Activated CD4-positive, alpha-beta T cell treated with anti-CD3 and anti-CD28 coated beads, Interleukin-2, amount 10 ng/mL, durations not matched to agents 24 days and 14 days (primary cell): ENCODE data around the gene GLB1L2. TPM values are rescaled to one million over a fixed set of nuclear protein-coding genes. Genes with fewer than 3 reads are reported as not detected.
A peak's percentile ranks its signal among the peaks of the same experiment; 100 is the strongest.

Experiments used
- DNase-seq: peaks from one replicate; pipeline ENCODE4 v3.0.0; 2022
- H3K27ac Mint-ChIP-seq: one replicate; pipeline ENCODE4 v1.8.0; 2022; ENCODE audit warnings: mild to moderate bottlenecking, mixed read lengths
- H3K27me3 Mint-ChIP-seq: one replicate; pipeline ENCODE4 v1.8.0; 2022; ENCODE audit warnings: mixed read lengths
- H3K36me3 Mint-ChIP-seq: one replicate; pipeline ENCODE4 v1.8.0; 2022; ENCODE audit warnings: low read depth, mild to moderate bottlenecking, mixed read lengths
- H3K4me1 Mint-ChIP-seq: one replicate; pipeline ENCODE4 v1.8.0; 2021; ENCODE audit warnings: mixed read lengths
- H3K4me3 Mint-ChIP-seq: one replicate; pipeline ENCODE4 v1.8.0; 2022; ENCODE audit warnings: mild to moderate bottlenecking, moderate library complexity, mixed read lengths
- H3K9me3 Mint-ChIP-seq: one replicate; pipeline ENCODE4 v1.8.0; 2021; ENCODE audit warnings: mixed read lengths
- intact Hi-C: fragments of 100-400 bp; cut with micrococcal nuclease; formaldehyde crosslinking; loops from one replicate; pipeline ENCODE4 v1.15.1; 2023
- total RNA-seq: library from RNA; stranded (reverse); gene quantifications from 2 replicates; pipeline ENCODE4 v1.2.3, GENCODE V29; 2022

The GLB1L2 gene
- total RNA-seq, 1 donor from 2014 or later, result 11.2 TPM

- Mint-ChIP-seq H3K27ac (peak overlapping the region; percentile 71), H3K36me3 (no peaks in the 10 kb centered on the region), H3K27me3 (peaks cover 8% of the 10 kb centered on the region), H3K9me3 (no peaks in the 10 kb centered on the region), H3K4me1 (peaks cover 13% of the 10 kb centered on the region), H3K4me3 (peak overlapping the region; percentile 47)
- intact Hi-C loops, result no loop called here
- peak; percentile 95 for DNase-seq
Measured at GRCh38 chr11:134360050-134360835, 28.5 kb downstream of the GLB1L2 start.

GRCh38 chr11:134361661-134362060 is 29.9 kb downstream of the GLB1L2 start:
- intact Hi-C loops, result no loop called here

GRCh38 chr11:134362192-134362901 is 30.6 kb downstream of the GLB1L2 start:
- H3K27me3 Mint-ChIP-seq, result peaks cover 4% of the 10 kb centered on the region
- H3K4me3 Mint-ChIP-seq, result no peak overlapping the region
- intact Hi-C loops, result no loop called here
- no peaks in the 10 kb centered on the region for H3K36me3 Mint-ChIP-seq
- no peak overlapping the region for H3K27ac Mint-ChIP-seq
- no peaks in the 10 kb centered on the region for H3K9me3 Mint-ChIP-seq
- no peak for DNase-seq
- peaks cover 12% of the 10 kb centered on the region for H3K4me1 Mint-ChIP-seq

More at GRCh38 chr11:134361661-134362060, 29.9 kb downstream of the GLB1L2 start:
- H3K4me3 Mint-ChIP-seq, result no peak overlapping the region
- H3K9me3 Mint-ChIP-seq, result no peaks in the 10 kb centered on the region
- H3K36me3 Mint-ChIP-seq, result no peaks in the 10 kb centered on the region
- H3K27me3 Mint-ChIP-seq, result peaks cover 4% of the 10 kb centered on the region
- H3K4me1 Mint-ChIP-seq, result peaks cover 12% of the 10 kb centered on the region
- no peak for DNase-seq
- H3K27ac Mint-ChIP-seq, result no peak overlapping the region

- Mint-ChIP-seq H3K36me3 (no peaks in the 10 kb centered on the region), H3K27ac (no peak overlapping the region), H3K4me1 (peaks cover 12% of the 10 kb centered on the region), H3K4me3 (no peak overlapping the region), H3K27me3 (peaks cover 4% of the 10 kb centered on the region), H3K9me3 (no peaks in the 10 kb centered on the region)
- no peak for DNase-seq
- intact Hi-C loops, result no loop called here
Measured at GRCh38 chr11:134363161-134363560, 31.4 kb downstream of the GLB1L2 start.

- intact Hi-C loops, result no loop called here
- Mint-ChIP-seq H3K4me3 (no peak overlapping the region), H3K36me3 (no peaks in the 10 kb centered on the region), H3K27me3 (peaks cover 4% of the 10 kb centered on the region), H3K4me1 (peaks cover 12% of the 10 kb centered on the region), H3K27ac (no peak overlapping the region), H3K9me3 (no peaks in the 10 kb centered on the region)
- DNase-seq, result no peak
Measured at GRCh38 chr11:134363592-134363991, 31.8 kb downstream of the GLB1L2 start.

- H3K4me3 Mint-ChIP-seq, result no peak overlapping the region
- DNase-seq, result no peak
Measured at GRCh38 chr11:134364261-134364660, 32.5 kb downstream of the GLB1L2 start.

GRCh38 chr11:134365011-134365925 is 33.5 kb downstream of the GLB1L2 start:
- Mint-ChIP-seq H3K4me3 (no peak overlapping the region), H3K4me1 (peaks cover 7% of the 10 kb centered on the region)
- intact Hi-C loops, result no loop called here

More at GRCh38 chr11:134364261-134364660, 32.5 kb downstream of the GLB1L2 start:
- Mint-ChIP-seq H3K27ac (no peak overlapping the region), H3K36me3 (no peaks in the 10 kb centered on the region), H3K27me3 (peaks cover 4% of the 10 kb centered on the region), H3K9me3 (no peaks in the 10 kb centered on the region), H3K4me1 (peaks cover 12% of the 10 kb centered on the region)
- intact Hi-C loops, result no loop called here

GRCh38 chr11:134366254-134366653 is 34.5 kb downstream of the GLB1L2 start:
- H3K4me3 Mint-ChIP-seq, result no peak overlapping the region
- H3K27ac Mint-ChIP-seq, result no peak overlapping the region
- no peaks in the 10 kb centered on the region for H3K36me3 Mint-ChIP-seq
- H3K9me3 Mint-ChIP-seq, result no peaks in the 10 kb centered on the region
- intact Hi-C loops, result no loop called here
- no peak for DNase-seq
- peaks cover 3% of the 10 kb centered on the region for H3K27me3 Mint-ChIP-seq
- peaks cover 5% of the 10 kb centered on the region for H3K4me1 Mint-ChIP-seq

More at GRCh38 chr11:134365011-134365925, 33.5 kb downstream of the GLB1L2 start:
- Mint-ChIP-seq H3K27me3 (peaks cover 4% of the 10 kb centered on the region), H3K9me3 (no peaks in the 10 kb centered on the region), H3K36me3 (no peaks in the 10 kb centered on the region), H3K27ac (no peak overlapping the region)
- no peak for DNase-seq

- H3K27me3 Mint-ChIP-seq, result no peaks in the 10 kb centered on the region
- H3K4me1 Mint-ChIP-seq, result no peaks in the 10 kb centered on the region
- H3K27ac Mint-ChIP-seq, result no peak overlapping the region
- no peaks in the 10 kb centered on the region for H3K9me3 Mint-ChIP-seq
- H3K36me3 Mint-ChIP-seq, result no peaks in the 10 kb centered on the region
- no peak overlapping the region for H3K4me3 Mint-ChIP-seq
- DNase-seq, result no peak
- intact Hi-C loops, result no loop called here
Measured at GRCh38 chr11:134367781-134368180, 36.0 kb downstream of the GLB1L2 start.

- Mint-ChIP-seq H3K4me3 (no peak overlapping the region), H3K27me3 (no peaks in the 10 kb centered on the region), H3K27ac (no peak overlapping the region), H3K4me1 (no peaks in the 10 kb centered on the region), H3K36me3 (no peaks in the 10 kb centered on the region), H3K9me3 (no peaks in the 10 kb centered on the region)
- DNase-seq, result no peak
- intact Hi-C loops, result no loop called here
Measured at GRCh38 chr11:134369656-134370525, 38.1 kb downstream of the GLB1L2 start.

GRCh38 chr11:134370526-134371435 is 39.0 kb downstream of the GLB1L2 start:
- DNase-seq, result no peak
- no peaks in the 10 kb centered on the region for H3K9me3 Mint-ChIP-seq
- H3K27ac Mint-ChIP-seq, result no peak overlapping the region
- no peak overlapping the region for H3K4me3 Mint-ChIP-seq
- no peaks in the 10 kb centered on the region for H3K27me3 Mint-ChIP-seq
- no peaks in the 10 kb centered on the region for H3K36me3 Mint-ChIP-seq
- intact Hi-C loops, result no loop called here
- H3K4me1 Mint-ChIP-seq, result no peaks in the 10 kb centered on the region

GRCh38 chr11:134371436-134372185 is 39.8 kb downstream of the GLB1L2 start:
- intact Hi-C loops, result no loop called here
- H3K9me3 Mint-ChIP-seq, result no peaks in the 10 kb centered on the region
- H3K4me1 Mint-ChIP-seq, result no peaks in the 10 kb centered on the region
- no peak overlapping the region for H3K4me3 Mint-ChIP-seq
- no peak for DNase-seq
- H3K27me3 Mint-ChIP-seq, result no peaks in the 10 kb centered on the region
- H3K36me3 Mint-ChIP-seq, result no peaks in the 10 kb centered on the region
- no peak overlapping the region for H3K27ac Mint-ChIP-seq
